Measurements from ENCODE around the gene ADAMTSL2. TPM values are rescaled to one million over a fixed set of nuclear protein-coding genes. Genes with fewer than 3 reads are reported as not detected.

Gene ADAMTSL2
- total RNA-seq, 1 donor from 2014 or later, result 4.3 TPM

- DNase-seq, result no peak
Observed at GRCh38 chr9:133535306-133535877, 888 bp downstream of the ADAMTSL2 start.

DNA sequence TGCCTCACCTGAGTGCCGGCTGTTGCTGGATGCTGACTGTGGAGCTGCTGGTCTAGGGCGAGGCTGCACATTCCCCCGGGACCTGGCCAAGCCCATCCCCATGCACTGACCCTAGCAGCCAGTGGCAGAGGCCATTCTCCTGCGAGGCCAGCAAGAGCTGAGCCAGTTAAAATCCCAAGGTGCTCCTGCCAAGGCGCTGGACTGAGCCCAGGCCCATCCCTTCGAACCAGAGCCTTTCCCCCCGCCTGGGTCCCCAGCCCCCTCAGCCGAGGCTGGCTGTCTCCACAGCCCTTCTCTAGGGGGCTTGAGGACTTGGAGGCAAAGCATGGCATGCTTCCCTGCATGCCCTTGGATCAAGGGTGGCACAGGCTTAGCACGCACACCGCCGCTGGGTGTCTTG, 1.6 kb downstream of the ADAMTSL2 start:
- DNase-seq, result no peak

DNA sequence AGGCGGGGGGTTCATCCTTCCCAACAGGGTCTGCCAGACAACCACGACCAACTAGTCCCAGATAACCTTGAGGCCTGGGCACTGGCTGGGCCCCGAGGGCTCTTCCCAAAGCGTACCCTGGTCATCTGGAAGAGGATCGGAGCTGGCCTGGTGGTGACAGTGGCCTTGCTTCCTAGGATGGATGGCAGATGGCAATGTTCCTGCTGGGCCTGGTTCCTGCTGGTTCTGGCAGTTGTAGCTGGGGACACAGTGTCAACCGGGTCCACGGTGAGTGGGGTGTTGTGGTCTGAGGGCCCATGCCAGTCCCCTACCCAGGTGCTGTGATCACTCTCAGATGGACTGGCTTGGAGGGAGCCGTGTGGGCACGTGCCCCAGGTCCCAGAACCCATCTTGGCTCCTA, 2.0 kb downstream of the ADAMTSL2 start:
- no peak for DNase-seq

GRCh38 chr9:133537257-133537656, 2.8 kb downstream of the ADAMTSL2 start:
- no peak for DNase-seq

DNA sequence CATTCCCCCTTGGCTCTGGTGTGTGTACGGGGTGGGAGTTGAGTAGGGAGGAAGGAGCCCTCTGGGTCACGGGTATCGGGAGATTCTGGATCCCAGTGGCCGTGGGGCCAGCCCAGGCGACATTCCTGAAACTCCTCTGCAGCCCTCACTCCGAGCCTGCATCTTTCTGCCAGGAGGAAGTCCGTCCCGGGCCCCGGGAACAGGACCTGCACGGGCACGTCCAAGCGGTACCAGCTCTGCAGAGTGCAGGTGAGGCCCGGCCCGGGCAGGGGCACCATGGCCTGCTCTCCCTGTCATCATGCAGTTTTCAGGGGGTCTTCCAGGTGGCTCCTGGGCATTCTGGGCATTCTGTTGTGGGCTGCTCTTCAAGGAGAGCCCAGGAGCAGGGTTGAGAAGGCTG, 3.7 kb downstream of the ADAMTSL2 start:
- DNase-seq, result no peak

- no peak for DNase-seq
Observed at GRCh38 chr9:133538851-133539833, 4.6 kb downstream of the ADAMTSL2 start.

- no peak for DNase-seq
Observed at GRCh38 chr9:133539991-133540697, 5.6 kb downstream of the ADAMTSL2 start.

- no peak for DNase-seq
Observed at GRCh38 chr9:133540698-133541025, 6.2 kb downstream of the ADAMTSL2 start.

GRCh38 chr9:133542002-133542401, 7.5 kb downstream of the ADAMTSL2 start:
- no peak for DNase-seq

DNA sequence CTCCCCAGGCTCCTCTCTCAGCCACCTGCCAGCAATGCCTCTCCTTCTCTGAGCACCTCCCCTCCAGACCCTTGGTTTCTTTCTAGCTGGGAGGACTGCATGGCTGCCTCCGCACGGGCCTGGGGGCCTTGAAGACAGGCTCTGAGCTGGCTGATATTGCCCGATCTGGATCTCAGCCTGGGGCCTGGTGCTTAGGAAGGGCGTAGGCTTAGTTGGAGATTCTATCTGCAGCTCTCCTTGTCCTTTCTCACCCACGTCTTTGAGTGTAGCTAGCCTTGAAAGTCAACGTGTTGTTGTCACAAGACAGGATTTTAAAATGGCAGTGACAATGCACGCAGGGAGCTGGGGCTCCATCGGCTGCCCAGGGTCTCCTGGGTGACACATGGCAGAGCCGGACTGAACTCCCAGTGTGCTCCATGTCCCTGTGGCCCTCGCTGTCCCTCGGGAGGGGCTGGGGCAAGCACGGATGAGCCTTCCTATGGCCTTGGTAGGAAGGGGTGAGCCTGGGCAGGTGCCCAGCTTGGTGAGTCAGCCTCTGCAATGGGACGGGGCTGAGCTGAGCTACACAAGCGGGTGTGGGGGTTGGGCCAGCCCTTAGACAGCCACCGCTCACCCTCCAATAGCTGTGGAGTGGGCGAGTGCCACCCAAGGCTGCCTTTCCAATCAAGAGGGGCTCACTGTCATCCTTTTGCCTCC, 9.4 kb downstream of the ADAMTSL2 start:
- DNase-seq, result no peak

DNA sequence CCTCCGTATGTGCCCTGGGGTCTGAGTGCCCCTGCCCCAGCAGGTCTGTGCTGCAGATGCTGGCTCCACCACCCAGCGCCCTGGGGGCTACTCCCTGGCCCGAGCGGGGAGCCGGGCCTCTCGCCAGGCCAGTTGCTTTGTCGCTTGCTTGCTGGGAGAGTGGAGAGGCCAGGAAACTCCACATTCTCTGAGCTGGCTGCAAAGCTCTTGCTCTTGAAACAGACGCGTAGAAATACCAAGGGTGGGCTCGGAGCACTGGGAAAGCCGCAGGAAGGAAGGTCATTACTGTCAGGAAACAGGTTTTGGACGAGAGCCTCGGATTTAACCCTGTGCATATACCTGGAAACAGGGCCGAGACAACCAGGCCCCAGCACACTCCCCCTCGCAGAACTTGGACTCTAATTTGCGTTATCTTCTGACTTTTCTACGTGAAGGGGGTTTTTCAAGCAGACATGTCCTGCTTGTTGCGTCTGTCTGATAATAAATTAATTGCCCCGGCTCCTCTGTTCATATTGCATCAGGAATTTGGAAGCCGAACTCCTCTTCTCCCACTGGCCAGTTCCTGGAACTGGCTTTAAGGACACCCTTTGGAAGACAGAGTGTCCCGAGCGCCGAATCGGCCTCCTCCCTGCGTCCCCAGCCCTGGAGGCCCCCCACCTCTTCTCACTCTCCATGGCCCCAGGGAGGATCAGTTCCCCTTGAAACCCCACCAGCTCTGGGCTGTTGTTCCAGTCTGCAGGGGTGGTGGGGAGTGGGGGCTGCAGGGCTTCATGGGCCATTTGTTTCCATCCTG, 11.2 kb downstream of the ADAMTSL2 start:
- no peak for DNase-seq

GRCh38 chr9:133546287-133546680, 11.8 kb downstream of the ADAMTSL2 start:
- DNase-seq, result no peak

GRCh38 chr9:133547116-133547515, 12.6 kb downstream of the ADAMTSL2 start:
- no peak for DNase-seq

GRCh38 chr9:133551446-133551845, 16.9 kb downstream of the ADAMTSL2 start:
- no peak for DNase-seq

GRCh38 chr9:133552236-133552635, 17.7 kb downstream of the ADAMTSL2 start:
- DNase-seq, result no peak

DNA sequence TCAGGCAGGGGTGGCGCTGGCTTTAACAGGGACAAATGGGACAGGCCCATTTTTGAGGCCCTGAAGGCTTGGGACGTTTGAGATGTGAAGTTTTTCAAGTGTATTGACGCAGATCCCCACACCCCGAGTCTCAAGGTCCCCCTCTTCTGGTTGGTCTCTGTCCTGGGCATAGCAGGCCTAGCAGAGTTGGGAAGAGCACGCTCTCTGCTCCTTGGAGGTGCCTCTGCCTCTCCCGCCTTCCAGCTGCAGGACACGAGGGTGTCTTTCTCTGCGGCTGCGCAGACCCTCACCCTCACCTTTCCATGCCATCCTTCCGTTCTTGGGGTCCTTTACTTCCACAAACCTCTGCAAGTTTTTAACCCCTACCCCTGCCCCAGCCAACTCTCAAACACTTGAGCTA, 18.6 kb downstream of the ADAMTSL2 start:
- no peak for DNase-seq

GRCh38 chr9:133553973-133554713, 19.6 kb downstream of the ADAMTSL2 start:
- no peak for DNase-seq

- no peak for DNase-seq
Observed at GRCh38 chr9:133554729-133555128, 20.2 kb downstream of the ADAMTSL2 start.

GRCh38 chr9:133556354-133556753, 21.9 kb downstream of the ADAMTSL2 start:
- DNase-seq, result no peak

- DNase-seq, result no peak
Observed at GRCh38 chr9:133557581-133557980, 23.1 kb downstream of the ADAMTSL2 start.

All from tongue (tissue), 2 donors.